Stimulated activated CD8-positive, alpha-beta memory T cell treated with anti-CD3 and anti-CD28 coated beads, Interleukin-12 subunit alpha, Interleukin-12 subunit beta, amount 100 ng/mL, for 24 hours (primary cell): ENCODE measurements around the gene GALNT6.

ENCODE experiments used
- DNase-seq: peaks from one replicate; pipeline ENCODE4 v3.0.0-alpha.2; 2020; ENCODE audit errors: extremely low read depth

The GALNT6 gene

GRCh38 chr12:51405801-51406207, 14.6 kb upstream of the GALNT6 start:
- DNase-seq, result no peak

DNA sequence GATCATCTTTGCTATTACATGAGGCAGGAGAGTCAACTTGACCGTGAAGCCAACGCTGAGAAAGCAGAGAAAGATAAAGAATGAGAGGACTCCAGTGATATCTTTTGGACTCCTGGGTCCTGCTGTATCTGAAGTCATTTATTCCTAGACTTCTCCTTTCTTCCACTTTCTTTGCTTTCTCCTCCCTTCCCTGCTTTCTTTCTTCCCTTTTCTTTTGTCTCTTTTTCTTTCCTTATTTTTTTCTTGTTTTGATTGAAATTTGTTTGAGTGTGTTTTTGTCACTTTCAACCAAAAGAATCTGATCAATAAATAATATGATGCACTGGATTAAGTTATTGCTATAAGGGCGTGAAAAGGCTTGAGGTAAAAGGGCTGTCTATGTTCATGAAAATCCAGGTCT, 13.4 kb upstream of the GALNT6 start:
- no peak for DNase-seq

DNA sequence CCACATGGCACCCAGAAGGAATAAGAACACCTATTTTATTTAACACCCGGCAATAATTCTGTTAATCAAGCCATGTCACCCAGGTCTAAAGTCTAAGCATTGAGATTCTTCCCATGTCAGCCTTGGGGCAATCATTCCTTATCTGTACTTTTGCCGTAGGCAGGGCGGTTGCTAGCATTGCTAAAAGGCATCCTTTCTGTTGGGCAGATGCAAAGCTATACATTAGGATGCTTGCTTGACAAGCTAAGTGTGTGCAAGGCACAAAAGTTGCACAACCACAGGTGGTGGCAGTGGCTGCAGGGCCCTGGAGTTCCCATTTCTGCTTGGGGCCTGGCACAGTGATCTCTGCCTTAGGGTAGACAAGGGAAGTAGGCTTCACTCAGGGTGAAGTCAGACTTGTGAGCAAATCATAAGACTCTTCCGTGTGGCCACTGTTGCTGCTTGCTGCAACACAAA, 12.5 kb upstream of the GALNT6 start:
- DNase-seq, result no peak

DNA sequence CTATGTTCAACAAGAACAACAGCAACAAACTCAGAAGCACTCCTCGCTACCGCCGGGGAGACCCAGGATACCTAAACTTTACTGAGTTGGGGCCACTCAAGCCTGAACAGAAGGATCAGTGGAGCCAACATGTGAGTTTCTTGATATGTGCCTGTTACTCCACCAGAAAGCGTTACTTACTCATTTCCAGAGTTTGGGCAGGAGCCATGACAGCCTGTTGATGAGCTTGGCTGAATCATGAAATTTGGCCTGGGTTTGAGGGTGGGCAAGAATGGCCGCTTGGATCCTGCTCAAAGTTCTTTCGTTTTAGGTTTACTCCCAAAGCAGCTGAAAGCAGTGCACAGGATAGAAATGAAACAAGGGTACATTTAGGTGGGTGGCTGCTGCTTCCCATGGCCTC, 12.0 kb upstream of the GALNT6 start:
- DNase-seq, result no peak

DNA sequence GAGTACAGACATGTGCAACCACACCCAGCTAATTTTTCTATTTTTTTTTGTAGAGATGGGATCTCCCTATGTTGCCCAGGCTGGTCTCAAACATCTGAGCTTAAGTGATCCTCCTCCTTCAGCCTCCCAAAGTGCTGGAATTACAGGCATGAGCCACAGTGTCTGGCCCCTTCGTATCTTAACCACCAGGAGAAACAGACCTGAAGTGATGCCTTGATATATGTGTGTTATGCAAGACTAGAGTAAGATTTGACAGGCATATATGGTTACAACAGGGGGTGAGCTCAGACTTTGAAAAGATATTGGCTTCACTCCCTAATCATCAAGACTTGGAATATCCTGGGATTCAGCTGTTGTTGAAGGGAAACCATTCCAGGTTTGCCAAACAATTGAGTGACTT, 10.7 kb upstream of the GALNT6 start:
- DNase-seq, result no peak

DNA sequence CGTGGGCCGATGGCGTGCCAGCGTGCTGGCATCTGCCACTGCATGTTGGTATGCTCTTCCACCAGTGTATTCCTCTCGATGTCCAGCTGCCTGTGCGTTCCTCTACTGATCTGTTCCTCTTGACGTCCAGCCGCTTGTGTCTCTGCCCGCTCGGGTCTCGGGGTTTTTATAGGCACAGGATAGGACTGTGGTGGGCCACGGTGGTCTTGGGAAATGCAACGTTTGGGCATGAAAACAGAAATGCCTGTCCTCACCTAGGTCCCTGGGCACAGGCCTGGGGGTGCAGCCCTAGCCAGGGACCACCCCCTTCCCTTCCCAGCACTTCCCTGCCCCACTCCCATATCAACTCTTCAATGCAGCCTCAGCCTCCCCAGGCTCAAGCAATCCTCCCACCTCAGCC, 10.3 kb upstream of the GALNT6 start:
- no peak for DNase-seq

DNA sequence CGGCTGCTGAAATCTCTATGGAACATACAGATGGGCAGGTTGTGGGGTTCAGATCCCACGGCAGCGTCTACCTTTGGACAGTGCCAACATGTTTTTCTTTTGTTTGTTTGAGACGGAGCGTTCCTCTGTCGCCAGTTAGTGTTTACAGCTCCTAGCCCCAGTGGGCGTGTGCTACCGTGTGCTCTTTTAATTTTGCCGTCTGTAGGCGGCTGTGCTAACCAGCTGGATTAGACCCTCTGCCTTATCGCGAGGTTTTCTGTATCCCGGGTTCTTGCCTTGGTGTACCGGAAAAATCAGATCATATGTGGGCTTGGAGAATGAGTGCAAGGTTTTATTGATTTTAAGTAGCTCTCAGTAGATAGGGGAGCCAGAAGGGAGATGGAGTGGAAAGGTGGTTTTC, 9.8 kb upstream of the GALNT6 start:
- no peak for DNase-seq

DNA sequence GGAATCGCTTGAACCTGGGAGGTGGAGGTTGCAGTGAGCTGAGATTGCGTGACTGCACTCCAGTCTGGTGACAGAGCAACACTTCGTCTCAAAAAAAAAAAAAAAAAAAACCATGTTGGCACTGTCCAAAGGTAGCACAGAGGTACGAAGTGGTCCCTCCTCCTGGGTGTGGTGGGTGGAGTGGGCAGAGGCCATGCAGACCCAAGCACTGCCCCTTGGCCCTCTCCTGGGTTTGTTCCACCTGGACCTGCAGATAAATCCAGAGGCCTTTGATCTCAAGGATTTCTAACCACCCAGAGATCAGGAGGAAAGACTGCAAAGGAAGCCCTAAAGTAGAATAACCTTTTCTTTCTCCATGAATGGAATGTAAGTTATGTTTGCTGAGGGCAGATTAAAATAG, 8.7 kb upstream of the GALNT6 start:
- no peak for DNase-seq

DNA sequence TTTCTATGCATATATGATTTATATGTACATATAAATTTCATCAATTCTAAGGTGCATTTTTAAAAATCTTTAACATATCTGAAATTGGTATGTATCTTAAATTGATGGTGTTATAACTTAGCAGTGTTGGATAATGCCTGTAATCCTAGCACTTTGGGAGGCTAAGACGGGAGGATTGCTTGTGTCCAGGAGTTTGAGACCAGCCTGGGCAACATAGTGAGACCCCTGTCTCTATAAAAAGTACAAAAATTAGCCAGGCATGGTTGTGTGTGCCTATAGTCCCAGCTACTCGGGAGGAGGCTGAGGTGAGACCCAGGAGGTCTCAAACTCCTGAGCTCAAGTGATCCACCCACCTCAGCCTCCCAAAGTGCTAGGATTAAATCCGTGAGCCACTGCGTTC, 6.5 kb upstream of the GALNT6 start:
- DNase-seq, result no peak

DNA sequence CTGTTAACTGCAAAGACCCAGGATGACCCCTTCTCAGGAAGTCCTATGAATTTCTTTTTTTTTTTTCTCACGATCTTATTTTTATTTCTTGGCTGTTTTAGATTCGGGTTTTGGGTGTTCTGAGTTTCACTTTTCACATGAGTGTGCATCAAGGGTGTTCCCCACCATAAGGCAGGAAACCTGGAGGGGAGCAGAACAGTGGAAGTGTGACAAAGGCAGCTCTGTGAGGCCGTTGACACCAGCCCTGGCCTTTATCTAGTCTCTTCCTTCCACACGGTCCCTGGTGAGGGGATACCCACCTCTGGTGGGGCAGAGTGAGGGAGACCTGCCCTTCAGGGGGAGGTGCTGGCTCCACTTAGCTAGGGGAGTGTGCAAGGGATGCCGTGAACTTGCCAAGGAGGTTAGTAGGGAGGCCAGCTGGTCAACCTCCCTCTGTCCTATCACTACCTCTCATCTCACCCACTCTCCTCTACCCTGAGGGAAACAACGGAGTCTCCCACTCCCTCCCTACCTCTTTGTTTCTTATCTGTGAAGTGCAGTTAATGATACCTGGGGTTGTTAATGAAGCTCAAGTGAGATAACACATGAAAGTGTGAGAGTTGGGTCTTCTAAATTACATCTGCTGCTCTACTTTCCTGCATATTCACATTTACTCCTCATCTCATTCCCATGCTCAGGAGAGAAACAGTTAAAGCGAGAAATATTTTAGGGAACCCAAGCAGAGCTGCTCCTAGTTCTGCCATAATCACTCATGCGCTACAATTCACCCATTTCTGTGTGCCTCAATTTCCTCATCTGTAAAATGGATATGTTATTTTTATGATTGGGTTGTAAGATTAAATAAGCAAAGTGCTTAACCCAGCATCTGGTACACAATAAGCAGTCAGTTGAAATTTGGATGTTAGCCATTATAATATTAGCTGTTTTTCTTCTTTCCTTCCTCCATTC, 4.4 kb upstream of the GALNT6 start:
- no peak for DNase-seq

- DNase-seq, result no peak
These were observed 2.7 kb upstream of the GALNT6 start for GRCh38 chr12:51393676-51394545.

GRCh38 chr12:51392556-51393237, 1.5 kb upstream of the GALNT6 start:
- DNase-seq, result no peak

- no peak for DNase-seq
These were observed 319 bp downstream of the GALNT6 start for GRCh38 chr12:51390891-51391282.

DNA sequence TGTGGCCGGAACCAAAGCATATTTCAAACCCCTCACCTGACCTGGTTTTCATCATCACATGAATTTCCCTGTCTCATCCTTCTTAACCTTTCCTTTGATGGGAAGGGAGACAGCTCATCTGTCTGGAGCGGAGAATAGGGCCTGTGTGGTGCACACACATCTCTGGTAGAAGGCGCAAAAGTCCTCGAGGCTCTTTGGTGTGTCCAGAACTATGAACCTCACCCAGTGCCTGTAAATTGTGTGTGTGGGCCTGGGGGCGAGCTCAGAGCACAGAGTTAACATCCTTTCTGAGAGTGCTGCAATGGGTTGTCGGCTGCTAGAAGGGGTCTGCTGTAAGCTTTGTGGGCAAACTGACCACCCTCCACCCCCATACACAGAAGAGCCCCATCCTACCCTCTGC, 749 bp downstream of the GALNT6 start:
- no peak for DNase-seq

- no peak for DNase-seq
These were observed 1.8 kb downstream of the GALNT6 start for GRCh38 chr12:51389302-51389999.

GRCh38 chr12:51388846-51389245, 2.4 kb downstream of the GALNT6 start:
- no peak for DNase-seq

- DNase-seq, result no peak
These were observed 3.0 kb downstream of the GALNT6 start for GRCh38 chr12:51388069-51388799.

DNA sequence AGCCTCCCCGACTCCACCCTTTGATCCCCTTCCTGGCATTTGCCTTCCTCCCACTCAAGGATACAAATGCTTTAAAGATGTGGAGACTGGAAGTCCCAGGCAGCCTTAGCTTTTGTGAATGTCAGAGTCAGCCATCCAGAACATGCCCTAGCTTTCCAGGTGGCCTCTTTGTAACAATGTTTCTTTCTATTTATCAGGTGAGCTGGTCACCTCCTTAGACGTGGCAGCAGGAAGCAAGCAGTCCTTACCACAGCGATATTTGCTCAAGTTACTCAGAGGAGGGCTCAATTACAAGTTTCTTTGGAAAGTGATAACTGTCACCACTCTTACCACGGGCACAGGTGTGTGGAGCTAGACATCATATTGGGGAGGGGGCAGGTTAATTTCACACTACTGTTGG, 4.9 kb downstream of the GALNT6 start:
- no peak for DNase-seq

- DNase-seq, result no peak
These were observed 7.8 kb downstream of the GALNT6 start for GRCh38 chr12:51383269-51383905.

DNA sequence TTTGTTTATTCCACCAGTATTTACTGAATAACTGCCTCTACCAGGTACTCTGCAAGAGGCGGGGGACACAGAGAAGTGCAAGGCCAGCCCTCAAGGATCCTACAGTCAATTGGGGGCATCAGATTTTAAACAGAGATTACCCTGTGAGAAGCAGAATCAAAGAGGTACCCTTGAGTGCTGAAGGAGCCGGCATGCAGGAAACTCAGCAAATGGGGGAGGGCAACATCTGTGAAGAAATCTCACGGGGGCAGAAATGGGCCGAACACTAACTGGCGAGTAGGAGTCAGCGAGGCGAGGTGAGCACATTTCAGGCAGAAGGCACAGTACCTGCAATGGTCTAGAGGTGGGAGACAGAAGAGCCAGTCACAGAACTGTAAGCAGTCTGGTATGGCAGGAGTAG, 9.0 kb downstream of the GALNT6 start:
- DNase-seq, result no peak
